ENCODE measurements around the gene GADD45B. TPM values are rescaled to one million over a fixed set of nuclear protein-coding genes. Genes with fewer than 3 reads are reported as not detected.
A peak's percentile ranks its signal among the peaks of the same experiment; 100 is the strongest.

Gene GADD45B, protein sequence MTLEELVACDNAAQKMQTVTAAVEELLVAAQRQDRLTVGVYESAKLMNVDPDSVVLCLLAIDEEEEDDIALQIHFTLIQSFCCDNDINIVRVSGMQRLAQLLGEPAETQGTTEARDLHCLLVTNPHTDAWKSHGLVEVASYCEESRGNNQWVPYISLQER
- 100 to 1,000 TPM; 120 to 160 TPM for total RNA-seq
- long read RNA-seq, donor 1, transcript GADD45B-201 (4 exons, 1,373 nt), result major isoform, 5 of 16 reads
- long read RNA-seq, donor 1, partial matches to known transcripts, result 5 of 16 reads
- long read RNA-seq, donor 1, other reads (novel, unspliced or antisense), result 6 of 16 reads
- long read RNA-seq, donor 2, transcript GADD45B-201 (4 exons, 1,373 nt), result major isoform, 31 of 69 reads
- long read RNA-seq, donor 2, partial matches to known transcripts, result 6 of 69 reads
- long read RNA-seq, donor 2, other reads (novel, unspliced or antisense), result 28 of 69 reads

GRCh38 chr19:2475702-2476450 lies at the start of gene GADD45B:
GADD45B (plus strand) TSS chr19:2476127; CDS start chr19:2476359, 232 bp downstream.
- intact Hi-C loops (cut with DNase I), result loop anchor here (2.0 to 10.0 kb wide), 4 partner anchors 66 to 135 kb away; no protein-coding TSS in a partner anchor
- peak; percentile 99 for DNase-seq (ENCODE audit: low spot score)

DNA sequence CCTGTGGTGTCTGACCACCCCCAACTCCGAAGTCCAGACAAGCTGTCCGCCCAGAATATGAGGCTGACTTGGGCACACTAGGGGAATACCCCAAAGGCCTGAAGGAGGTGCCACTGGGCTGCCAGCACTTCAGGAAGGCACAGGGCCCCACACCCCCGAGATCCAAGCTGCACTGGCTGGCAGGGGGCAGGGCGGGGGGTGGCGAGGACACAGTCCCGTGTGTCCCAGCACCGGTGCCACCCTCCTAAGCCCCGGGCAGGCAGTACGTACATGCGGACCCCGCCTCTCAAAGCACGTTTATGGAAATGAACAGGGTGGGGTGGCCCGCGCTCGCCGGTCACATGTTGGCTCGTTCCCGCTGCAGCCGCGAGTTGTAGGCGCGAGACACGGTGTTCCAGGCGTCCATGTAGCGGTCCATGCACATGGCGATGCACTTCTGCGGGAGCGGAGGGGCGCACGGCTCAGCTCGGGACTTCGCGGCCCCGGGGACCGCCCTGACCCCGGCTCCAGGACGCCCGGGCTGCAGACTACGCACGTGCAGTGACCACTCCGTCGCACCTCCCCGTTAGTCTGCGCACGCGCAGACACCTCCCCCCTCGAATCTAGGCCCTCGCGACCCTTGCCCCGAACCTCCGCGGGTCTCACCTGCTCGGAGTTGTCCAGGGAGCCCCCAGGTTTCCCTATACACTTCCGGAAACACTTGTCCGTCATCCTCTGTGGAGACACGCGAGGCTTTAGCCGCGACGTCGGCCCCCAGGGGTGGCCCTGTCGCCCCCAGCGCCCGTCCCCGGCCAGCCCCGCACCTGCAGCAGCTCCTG lies 49.1 kb upstream of the GADD45B start:
- intact Hi-C loops (cut with DNase I), result no loop called here
- peak; percentile 85 for DNase-seq (ENCODE audit: low spot score)

DNA sequence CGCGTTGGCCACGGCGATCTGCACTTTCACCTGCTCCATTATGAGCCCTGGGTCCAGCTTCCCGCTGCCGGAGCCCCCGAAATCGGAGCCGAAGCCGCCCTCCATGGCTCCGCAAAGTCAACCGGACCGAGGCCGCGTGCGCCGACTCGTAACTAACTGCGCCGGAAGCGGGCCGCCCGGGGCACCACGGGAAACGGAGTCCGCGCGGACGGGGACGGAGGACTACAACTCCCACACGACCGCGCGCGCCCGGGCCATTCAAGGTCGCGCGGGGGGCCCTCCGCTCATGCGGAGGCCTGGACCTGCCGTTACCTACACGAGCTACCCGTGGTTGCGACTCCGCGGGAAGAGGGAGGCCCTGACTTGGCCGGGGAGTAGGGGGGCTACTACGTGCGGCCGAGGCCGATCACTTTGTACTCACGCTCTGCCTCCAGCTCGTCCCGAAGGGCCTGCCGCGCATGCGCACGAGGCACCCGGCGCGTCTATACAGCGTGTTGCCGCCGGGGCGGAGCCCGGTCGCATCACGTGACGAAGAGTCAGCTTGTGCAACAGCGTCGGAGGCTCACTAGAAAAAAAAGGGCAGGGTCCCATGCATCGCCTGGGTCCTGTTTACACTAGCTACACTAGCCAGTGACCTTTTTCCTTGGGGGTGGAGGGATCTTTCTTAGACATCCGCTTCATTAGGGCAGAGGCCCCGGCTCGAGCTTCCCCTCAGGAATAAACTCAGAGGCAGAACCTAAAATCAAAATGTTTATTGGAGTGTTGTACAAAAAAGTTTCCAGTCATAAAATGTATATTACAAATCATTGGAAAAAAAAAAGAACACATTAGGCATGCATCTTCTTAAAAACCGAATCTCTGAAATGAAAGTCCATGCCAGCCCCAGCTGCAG lies 48.3 kb upstream of the GADD45B start, which contains the start of gene TIMM13:
Gene TIMM13, minus strand, starts transcription at position 158 of the 892 bp plus-strand sequence. Its CDS starts 53 bp downstream, at position 105.
- intact Hi-C loops (cut with DNase I), result loop anchor here in 1 of 2 donors (2.0 kb wide), 1 partner anchor 37 kb away; no protein-coding TSS in a partner anchor
- DNase-seq (ENCODE audit: low spot score), result peak; percentile 99

- peak; percentile 83 for DNase-seq (ENCODE audit: low spot score)
Observed at GRCh38 chr19:2428321-2428690, 47.6 kb upstream of the GADD45B start.

DNA sequence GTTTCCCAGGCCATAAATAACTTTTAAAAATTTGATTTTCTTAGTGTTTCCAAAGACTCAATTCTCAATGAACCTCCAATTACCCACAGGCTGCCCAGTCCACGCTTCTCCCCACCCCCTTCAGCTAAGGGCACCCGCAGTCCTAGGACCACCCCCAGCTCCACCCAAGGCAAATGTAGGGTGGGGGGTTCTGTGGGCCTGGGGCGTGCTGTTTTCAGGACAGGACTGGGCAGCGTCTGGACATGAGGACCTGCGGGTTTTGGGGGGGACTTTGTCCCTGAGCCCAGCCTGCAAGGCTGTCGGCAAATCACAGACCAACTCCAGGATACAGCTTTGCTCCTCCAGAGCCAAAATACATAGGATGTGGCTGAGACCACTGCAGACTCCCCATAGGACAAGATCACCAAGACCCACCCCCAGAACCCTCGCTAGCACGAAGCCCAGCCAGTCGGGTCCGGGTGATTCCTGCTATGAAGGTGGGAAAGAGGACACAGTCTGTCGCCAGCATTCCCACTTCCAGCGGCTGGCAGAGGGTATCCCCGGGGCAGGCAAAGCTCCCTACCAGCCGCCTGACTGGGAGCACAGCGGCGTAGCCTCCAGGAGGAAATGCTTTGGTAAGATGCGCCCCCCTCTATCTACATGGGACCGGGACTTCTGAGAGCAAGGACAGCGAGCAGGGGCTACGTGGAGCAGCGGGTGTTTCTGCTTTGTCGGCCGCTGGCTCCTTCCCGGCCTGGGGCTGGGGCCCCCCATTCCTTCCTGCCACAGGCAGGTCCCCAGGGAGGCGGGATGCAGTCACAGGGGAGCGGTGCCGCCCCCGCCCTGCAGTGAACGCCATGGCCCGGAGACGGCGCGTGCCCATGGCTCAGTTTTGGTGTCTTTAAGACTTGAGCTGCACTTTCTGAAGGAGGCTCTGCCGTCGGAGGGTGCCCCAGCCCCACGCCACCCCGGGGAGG lies 46.9 kb upstream of the GADD45B start:
- intact Hi-C loops (cut with DNase I), result loop anchor here in 1 of 2 donors (2.0 kb wide), 1 partner anchor 36 kb away; no protein-coding TSS in a partner anchor
- no peak for DNase-seq (ENCODE audit: low spot score)

More at GRCh38 chr19:2428321-2428690, 47.6 kb upstream of the GADD45B start:
- intact Hi-C loops (cut with DNase I), result loop anchor here in 1 of 2 donors (2.0 kb wide), 1 partner anchor 36 kb away; no protein-coding TSS in a partner anchor

DNA sequence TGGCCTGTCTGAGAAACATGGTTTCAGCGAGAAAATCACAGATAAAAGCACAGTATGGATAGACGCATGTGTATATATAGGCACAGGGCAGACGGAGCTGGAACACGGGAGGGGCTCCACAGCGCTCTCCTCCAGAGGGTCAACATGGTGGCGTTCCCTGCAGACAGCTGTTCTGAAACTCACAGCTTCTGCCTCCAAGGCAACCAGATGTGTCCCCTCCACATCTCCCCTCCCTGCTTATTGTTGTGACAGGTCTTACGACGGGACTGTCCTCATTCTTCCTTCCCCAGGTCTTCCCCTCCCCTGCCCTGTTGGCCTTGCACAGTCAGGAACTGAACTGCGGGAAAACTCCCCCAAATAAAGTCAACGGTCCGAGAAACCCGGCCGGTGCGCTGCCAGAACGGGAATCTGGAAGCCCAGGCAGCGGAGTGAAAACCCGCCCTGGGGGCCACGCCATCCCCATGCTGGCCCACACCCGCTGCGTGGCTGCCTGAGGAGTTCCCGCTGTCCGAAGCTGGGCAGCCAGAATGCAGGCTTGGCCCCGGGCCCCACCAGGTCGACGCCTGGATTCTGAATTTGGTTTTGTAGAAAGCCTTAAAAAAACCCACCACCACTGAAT lies 45.9 kb upstream of the GADD45B start:
- peak; percentile 76 for DNase-seq (ENCODE audit: low spot score)
- intact Hi-C loops (cut with DNase I), result loop anchor here in 1 of 2 donors (2.0 kb wide), 1 partner anchor 35 kb away; no protein-coding TSS in a partner anchor

DNA sequence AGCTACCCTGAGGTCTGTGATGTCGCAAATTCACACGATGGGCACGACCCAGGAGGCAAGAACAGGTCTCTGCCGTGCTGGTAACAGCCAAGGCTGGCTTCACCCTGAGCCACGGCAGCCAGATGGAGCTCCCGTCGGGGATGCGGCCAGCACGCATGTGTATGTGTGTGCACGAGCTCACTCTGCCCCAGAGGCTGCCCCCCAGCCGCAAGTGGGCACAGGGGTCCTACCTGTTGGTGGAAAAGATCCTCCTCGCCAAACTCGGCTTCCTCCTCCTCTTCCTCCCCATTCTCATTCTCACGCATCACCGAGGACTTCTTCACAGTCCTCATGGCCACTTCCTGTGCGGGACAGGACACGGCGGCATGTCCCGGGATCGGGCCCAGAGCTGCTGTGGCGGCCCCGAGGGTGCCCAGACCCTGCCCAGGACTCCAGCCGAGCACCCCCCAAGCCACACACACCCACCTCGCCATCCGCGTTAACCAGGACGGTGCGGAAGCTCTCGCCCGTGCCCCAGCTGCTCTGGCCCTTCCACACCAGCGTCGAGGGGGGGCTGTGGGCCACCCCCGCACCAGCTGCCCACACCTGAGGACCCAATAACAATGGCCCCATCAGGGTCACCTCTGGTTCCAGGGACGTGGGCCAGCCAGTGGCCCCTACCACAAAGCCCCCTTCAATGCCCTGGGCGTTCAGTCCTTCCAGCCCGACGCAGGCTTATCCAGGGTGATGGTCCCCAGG lies 44.4 kb upstream of the GADD45B start:
- intact Hi-C loops (cut with DNase I), result no loop called here
- DNase-seq (ENCODE audit: low spot score), result no peak

DNA sequence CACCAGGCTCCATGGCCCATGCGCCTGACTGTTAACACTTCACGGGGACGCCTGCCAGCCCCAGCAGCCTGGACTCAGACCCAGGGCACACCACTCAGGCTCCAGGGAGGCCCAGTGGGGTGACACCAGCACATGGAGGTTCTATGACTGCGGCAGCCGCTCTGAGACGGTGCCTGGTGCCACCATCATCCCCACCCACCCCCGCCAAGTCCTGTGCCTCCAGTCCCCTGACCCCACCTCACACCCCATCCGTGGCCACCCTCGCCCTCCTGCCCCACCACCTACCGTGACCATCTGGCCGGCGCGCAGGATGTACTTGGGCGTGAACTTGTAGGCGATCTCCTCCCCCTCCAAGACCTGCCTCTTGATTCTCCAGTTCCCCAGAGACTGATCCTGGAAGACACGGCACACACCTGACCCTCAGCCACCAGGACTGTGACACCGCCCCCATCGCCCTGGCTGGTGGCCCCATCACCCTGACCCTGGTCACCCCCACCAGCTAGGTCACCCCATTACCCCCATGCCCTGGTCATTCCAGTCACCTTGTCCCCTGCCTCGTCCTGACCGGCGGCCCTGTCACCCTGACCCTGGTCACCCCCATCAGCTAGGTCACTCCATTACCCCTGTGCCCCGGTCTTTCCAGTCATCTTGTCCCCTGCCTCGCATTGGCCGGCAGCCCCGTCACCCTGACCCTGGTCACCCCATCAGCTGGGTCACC lies 43.6 kb upstream of the GADD45B start:
- intact Hi-C loops (cut with DNase I), result no loop called here
- DNase-seq (ENCODE audit: low spot score), result no peak

- intact Hi-C loops (cut with DNase I), result no loop called here
- no peak for DNase-seq (ENCODE audit: low spot score)
Observed at GRCh38 chr19:2433854-2434253, 42.1 kb upstream of the GADD45B start.

GRCh38 chr19:2434267-2434666 lies 41.7 kb upstream of the GADD45B start:
- intact Hi-C loops (cut with DNase I), result no loop called here
- DNase-seq (ENCODE audit: low spot score), result no peak

GRCh38 chr19:2434721-2435265 lies 41.1 kb upstream of the GADD45B start:
- no peak for DNase-seq (ENCODE audit: low spot score)
- intact Hi-C loops (cut with DNase I), result no loop called here

GRCh38 chr19:2436384-2436783 lies 39.5 kb upstream of the GADD45B start:
- intact Hi-C loops (cut with DNase I), result no loop called here
- DNase-seq (ENCODE audit: low spot score), result no peak

DNA sequence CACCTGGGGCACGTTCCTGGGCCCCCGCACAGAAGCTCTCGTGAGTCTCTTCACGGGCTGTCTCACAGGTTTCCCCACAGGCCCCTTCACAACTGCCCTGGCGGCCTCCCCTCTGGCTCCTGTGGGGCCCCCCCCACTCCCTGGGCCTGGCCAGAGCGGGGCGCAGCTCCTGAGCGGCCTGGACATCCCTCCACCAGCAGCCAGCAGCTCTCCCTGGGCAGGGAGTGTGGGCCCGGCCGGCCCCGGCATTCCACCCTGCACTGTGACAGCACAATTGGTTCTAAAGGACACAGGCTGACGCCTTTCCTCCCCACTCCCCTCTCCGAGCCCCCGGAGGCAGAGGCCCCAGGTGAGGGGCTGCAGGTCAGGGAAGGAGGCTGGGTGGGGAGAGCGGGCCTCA lies 39.0 kb upstream of the GADD45B start:
- DNase-seq (ENCODE audit: low spot score), result no peak
- intact Hi-C loops (cut with DNase I), result no loop called here

DNA sequence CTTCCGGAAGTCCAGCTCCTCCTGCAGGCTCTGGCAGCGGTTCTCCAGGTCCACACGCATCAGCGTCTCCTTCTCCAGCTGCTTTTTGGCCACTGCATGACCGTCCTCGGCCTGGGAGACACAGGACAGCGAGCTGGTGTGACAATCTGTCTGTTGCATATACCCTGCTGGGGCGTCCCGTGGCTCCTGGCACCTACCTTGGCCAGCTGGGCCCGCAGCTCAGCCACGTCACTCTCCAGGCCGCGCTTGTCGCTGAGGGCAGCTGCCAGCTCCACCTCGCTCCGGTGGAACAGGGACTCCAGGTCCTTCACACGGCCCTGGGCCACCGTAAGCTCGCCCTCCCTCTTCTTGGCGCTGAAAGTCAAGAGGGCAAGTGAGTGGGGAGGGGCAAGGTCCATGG lies 37.7 kb upstream of the GADD45B start:
- intact Hi-C loops (cut with DNase I), result no loop called here
- no peak for DNase-seq (ENCODE audit: low spot score)

GRCh38 chr19:2440515-2440914 lies 35.4 kb upstream of the GADD45B start:
- intact Hi-C loops (cut with DNase I), result loop anchor here in 1 of 2 donors (1.0 kb wide), 1 partner anchor 30 kb away; no protein-coding TSS in a partner anchor
- no peak for DNase-seq (ENCODE audit: low spot score)
